ENCODE measurements around the gene C12orf43.
"Not testable (repeated sequence)": the region's sequence is repeated elsewhere in the genome, so short reads cannot be mapped to it uniquely, and the experiment has no call there.

C12orf43 gene, protein sequence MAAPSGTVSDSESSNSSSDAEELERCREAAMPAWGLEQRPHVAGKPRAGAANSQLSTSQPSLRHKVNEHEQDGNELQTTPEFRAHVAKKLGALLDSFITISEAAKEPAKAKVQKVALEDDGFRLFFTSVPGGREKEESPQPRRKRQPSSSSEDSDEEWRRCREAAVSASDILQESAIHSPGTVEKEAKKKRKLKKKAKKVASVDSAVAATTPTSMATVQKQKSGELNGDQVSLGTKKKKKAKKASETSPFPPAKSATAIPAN

DNA sequence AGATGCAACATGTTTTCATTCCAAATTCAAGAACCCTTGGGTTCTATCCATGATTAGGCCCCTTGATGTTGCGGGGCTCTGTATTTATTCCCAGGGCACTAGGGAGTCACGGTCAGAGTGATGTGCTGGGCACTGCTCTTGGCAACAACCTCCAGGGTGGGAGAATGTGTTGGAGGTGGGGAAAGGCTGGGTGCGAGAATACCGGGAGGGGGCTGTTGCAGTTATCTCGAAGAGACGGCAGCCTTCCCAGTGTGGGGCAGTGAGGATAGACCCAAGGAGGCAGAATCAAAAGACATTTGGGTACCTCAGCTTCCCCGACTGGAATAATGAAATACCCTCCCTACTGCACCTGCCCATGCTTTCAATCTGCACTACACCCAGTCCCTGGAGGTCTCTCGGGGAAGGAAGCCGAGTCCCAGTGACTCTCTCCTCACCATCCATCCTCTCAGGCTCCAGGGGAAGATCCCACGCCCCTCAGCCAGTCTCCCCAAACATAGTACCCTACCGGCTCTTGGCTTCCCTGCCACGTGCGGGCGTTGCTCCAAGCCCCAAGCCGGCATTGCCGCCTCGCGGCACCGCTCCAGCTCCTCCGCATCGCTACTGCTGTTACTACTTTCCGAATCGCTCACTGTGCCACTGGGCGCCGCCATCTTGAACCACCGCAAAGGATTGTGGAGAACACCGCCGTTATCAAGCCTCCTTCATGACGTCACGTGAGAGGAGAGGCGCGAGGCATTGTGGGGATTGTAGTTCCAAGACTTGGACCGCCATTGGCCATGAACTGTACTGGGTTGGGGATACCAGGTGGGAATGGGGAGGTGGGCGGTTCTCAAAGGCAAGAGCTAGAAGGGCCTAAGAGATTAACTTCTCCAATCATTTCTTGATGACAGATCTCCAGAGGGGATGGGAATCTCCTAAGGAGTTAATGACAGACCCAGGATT is at the start of gene C12orf43:
Gene C12orf43 (minus strand): TSS at position 663 of the 942 bp plus-strand sequence. CDS start 13 bp downstream, at position 650.
- peak within 1 kb of the TSS; percentile 84 for H3K4me3 ChIP-seq (ENCODE audit: low read depth, low read length)
- DNase-seq (ENCODE audit: low read depth) = peak; percentile 96
- TF ChIP-seq MAX (IDR thresholded peaks at IDR 0.05; ENCODE audit: low read depth, low read length) = peak; percentile 88
- TF ChIP-seq MYC (IDR thresholded peaks at IDR 0.05; ENCODE audit: low read depth, low read length) = peak; percentile 72
- TF ChIP-seq CTCF (IDR thresholded peaks at IDR 0.05; ENCODE audit: low read depth, low read length) = no peak
- peak; percentile 52 for TF ChIP-seq POLR2A (IDR thresholded peaks at IDR 0.05; ENCODE audit: extremely low read depth, insufficient read length)

GRCh38 chr12:121065345-121065744 is 49.1 kb upstream of the C12orf43 start:
- DNase-seq (ENCODE audit: low read depth) = no peak
- no peak overlapping the region for H3K4me3 ChIP-seq (ENCODE audit: low read depth, low read length)
- TF ChIP-seq MAX (IDR thresholded peaks at IDR 0.05; ENCODE audit: low read depth, low read length) = no peak
- no peak for TF ChIP-seq CTCF (IDR thresholded peaks at IDR 0.05; ENCODE audit: low read depth, low read length)
- TF ChIP-seq MYC (IDR thresholded peaks at IDR 0.05; ENCODE audit: low read depth, low read length) = no peak
- no peak for TF ChIP-seq POLR2A (IDR thresholded peaks at IDR 0.05; ENCODE audit: extremely low read depth, insufficient read length)

DNA sequence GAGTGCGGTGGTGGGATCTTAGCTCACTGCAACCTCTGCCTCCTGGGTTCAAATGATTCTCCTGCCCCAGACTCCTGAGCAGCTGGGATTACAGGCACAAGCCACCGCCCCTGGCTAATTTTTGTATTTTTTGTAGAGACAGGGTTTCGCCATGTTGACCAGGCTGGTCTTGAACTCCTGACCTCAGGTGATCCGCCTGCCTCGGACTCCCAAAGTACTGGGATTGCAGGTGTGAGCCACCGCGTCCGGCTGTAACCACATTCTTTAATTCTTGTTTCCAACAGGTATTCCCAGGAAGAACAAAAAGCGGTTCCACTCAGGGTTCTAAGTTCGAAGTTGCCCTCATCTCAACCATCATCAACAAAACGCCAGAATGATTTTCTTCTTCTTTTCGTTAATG is 48.3 kb upstream of the C12orf43 start:
- DNase-seq (ENCODE audit: low read depth); H3K4me3 ChIP-seq (ENCODE audit: low read depth, low read length): not testable (repeated sequence)

DNA sequence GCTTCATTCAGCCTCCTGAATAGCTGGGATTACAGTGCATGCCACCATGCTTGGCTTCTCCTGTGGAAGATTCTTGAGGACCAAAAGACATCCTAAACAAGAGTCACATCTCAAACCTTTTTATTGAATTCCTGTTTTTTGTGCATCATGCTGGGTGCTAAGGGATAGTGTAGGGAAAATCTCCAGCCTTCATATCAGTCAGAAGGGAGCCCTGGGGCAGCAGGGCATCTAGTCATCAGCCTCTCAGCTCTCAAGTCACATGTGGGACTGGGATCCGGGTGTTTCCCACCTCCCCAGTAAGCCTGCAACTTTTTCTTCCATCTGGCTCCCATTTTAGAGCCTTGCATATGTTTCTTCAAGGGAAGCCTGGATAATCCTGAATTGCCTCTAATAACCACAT is 47.8 kb upstream of the C12orf43 start:
- no peak overlapping the region for H3K4me3 ChIP-seq (ENCODE audit: low read depth, low read length)
- TF ChIP-seq MAX (IDR thresholded peaks at IDR 0.05; ENCODE audit: low read depth, low read length) (no peak), MYC (IDR thresholded peaks at IDR 0.05; ENCODE audit: low read depth, low read length) (no peak), POLR2A (IDR thresholded peaks at IDR 0.05; ENCODE audit: extremely low read depth, insufficient read length) (no peak), CTCF (IDR thresholded peaks at IDR 0.05; ENCODE audit: low read depth, low read length) (no peak)
- no peak for DNase-seq (ENCODE audit: low read depth)

- no peak for TF ChIP-seq POLR2A (IDR thresholded peaks at IDR 0.05; ENCODE audit: extremely low read depth, insufficient read length)
- TF ChIP-seq MYC (IDR thresholded peaks at IDR 0.05; ENCODE audit: low read depth, low read length) = no peak
- no peak for TF ChIP-seq MAX (IDR thresholded peaks at IDR 0.05; ENCODE audit: low read depth, low read length)
- no peak for TF ChIP-seq CTCF (IDR thresholded peaks at IDR 0.05; ENCODE audit: low read depth, low read length)
- no peak overlapping the region for H3K4me3 ChIP-seq (ENCODE audit: low read depth, low read length)
These were observed 46.2 kb upstream of the C12orf43 start for GRCh38 chr12:121062391-121063045.

GRCh38 chr12:121061831-121062230 is 45.5 kb upstream of the C12orf43 start:
- H3K4me3 ChIP-seq (ENCODE audit: low read depth, low read length) = no peak overlapping the region
- DNase-seq (ENCODE audit: low read depth) = peak; percentile 59
- no peak for TF ChIP-seq POLR2A (IDR thresholded peaks at IDR 0.05; ENCODE audit: extremely low read depth, insufficient read length)
- TF ChIP-seq MYC (IDR thresholded peaks at IDR 0.05; ENCODE audit: low read depth, low read length) = no peak
- no peak for TF ChIP-seq MAX (IDR thresholded peaks at IDR 0.05; ENCODE audit: low read depth, low read length)
- peak; percentile 53 for TF ChIP-seq CTCF (IDR thresholded peaks at IDR 0.05; ENCODE audit: low read depth, low read length)

More at GRCh38 chr12:121062391-121063045, 46.2 kb upstream of the C12orf43 start:
- DNase-seq (ENCODE audit: low read depth) = no peak
